Measurements from ENCODE around the gene FCN1.

The FCN1 gene

DNA sequence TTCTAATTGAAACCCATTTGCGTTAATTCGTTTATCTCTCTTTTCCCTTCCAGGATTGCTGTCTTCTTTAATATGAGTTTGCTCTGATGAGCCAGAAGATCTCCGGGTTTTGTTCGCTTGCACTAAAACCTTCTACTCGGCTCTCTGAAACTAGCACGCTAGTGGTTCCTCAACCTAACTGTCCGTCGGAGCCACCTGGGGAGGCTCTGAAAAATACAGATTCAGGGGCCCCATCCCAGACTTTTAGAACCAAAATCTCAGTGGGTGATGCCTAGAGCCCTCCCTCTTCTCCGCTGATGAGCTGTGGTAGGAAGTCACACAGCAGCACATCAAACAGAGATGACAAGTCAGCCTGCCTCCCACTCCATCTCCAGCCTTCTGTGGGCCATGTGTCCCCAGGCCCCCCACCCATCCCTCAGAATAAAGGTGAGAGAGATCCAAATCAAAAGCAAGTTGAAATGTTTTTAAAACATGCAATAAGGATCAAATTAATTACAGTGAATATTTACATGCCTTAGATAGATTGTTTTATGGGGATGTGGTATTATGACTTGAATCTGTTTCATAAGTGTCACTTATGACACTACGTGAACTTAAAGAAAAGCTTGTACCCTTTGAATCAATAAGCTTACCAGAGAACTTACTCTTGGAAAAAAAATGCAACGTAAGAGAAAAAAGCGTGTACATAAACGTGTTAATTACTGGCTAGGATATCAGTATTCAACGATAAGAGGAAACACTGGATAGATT, 20.7 kb downstream of the FCN1 start:
- no peaks in the 10 kb centered on the region for H3K79me2 ChIP-seq (ENCODE audit: control insufficient read depth, insufficient read depth, low read length, unreplicated experiment)
- H3K27me3 ChIP-seq (ENCODE audit: insufficient read depth, low read length) = peaks cover 21% of the 10 kb centered on the region
- H3K4me3 ChIP-seq (ENCODE audit: low read depth, low read length) = 0 out of 2 replicates have a peak overlapping the region, but pooled peaks have one; percentile 53
- no peaks in the 10 kb centered on the region for H3K36me3 ChIP-seq (ENCODE audit: insufficient read depth, low read length)
- H3K27ac ChIP-seq (ENCODE audit: low read depth, low read length) = peak overlapping the region; percentile 70
- H2AFZ ChIP-seq (ENCODE audit: low read length, unreplicated experiment) = no peak overlapping the region
- H3K4me1 ChIP-seq (ENCODE audit: control insufficient read depth, insufficient read depth, low read length, unreplicated experiment) = peaks cover 22% of the 10 kb centered on the region

DNA sequence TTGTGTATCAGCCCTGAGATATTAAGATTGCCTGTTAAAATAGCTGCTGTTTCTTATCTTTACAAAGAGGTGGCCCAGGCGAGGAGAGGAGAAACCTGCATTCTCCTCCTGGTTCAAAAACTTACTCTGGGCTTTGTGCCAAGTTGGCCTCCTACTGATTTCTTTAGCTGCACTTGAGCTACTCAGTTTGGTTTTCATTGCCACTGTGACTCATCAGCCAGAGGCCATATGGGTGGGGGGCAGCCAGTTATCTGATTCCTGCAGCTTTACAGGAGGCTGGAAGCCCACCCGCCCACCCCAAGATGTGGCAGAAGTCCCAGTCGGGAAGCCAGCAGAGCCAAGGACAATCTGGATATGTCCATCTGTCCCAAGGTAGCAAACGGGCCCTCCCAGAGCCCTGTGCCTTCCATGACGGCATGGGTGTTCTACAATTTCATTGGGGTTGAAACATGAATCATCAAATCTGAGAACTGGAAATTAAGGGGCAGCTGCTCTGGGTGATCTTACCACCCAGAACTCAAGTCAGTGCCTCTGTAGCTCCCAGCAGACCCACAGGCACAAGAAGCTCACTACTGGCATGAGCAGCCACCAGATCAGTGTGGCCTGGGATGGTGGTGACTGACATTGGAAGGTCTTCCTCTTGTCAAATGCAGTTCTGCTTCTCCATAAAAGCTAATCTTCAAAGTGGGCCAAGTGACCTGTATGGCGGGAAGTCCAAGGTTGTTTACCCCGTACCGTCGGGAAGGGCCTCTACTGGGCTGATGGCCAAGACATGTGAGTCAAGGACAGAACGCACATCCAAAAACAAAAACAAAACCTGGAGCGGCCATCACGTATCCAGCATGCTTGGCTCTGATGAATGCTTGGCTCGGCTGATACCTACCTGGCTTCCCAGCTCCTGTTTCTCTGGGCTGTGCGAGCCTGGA, 21.5 kb downstream of the FCN1 start:
- Histone ChIP-seq H3K27me3 (ENCODE audit: insufficient read depth, low read length) (peaks cover 20% of the 10 kb centered on the region), H3K27ac (ENCODE audit: low read depth, low read length) (peak overlapping the region; percentile 70), H3K79me2 (ENCODE audit: control insufficient read depth, insufficient read depth, low read length, unreplicated experiment) (no peaks in the 10 kb centered on the region), H2AFZ (ENCODE audit: low read length, unreplicated experiment) (no peak overlapping the region), H3K36me3 (ENCODE audit: insufficient read depth, low read length) (no peaks in the 10 kb centered on the region), H3K4me3 (ENCODE audit: low read depth, low read length) (peak overlapping the region; percentile 53), H3K4me1 (ENCODE audit: control insufficient read depth, insufficient read depth, low read length, unreplicated experiment) (peaks cover 22% of the 10 kb centered on the region)

GRCh38 chr9:134895567-134895907, 22.2 kb downstream of the FCN1 start:
- Histone ChIP-seq H3K4me3 (ENCODE audit: low read depth, low read length) (peak overlapping the region; percentile 39; the same call in 1 of the 2 replicates), H2AFZ (ENCODE audit: low read length, unreplicated experiment) (no peak overlapping the region), H3K4me1 (ENCODE audit: control insufficient read depth, insufficient read depth, low read length, unreplicated experiment) (peaks cover 22% of the 10 kb centered on the region), H3K27me3 (ENCODE audit: insufficient read depth, low read length) (peaks cover 20% of the 10 kb centered on the region), H3K79me2 (ENCODE audit: control insufficient read depth, insufficient read depth, low read length, unreplicated experiment) (no peaks in the 10 kb centered on the region), H3K36me3 (ENCODE audit: insufficient read depth, low read length) (no peaks in the 10 kb centered on the region), H3K27ac (ENCODE audit: low read depth, low read length) (peak overlapping the region; percentile 36)

GRCh38 chr9:134895097-134895496, 22.6 kb downstream of the FCN1 start:
- Histone ChIP-seq H3K79me2 (ENCODE audit: control insufficient read depth, insufficient read depth, low read length, unreplicated experiment) (no peaks in the 10 kb centered on the region), H3K27ac (ENCODE audit: low read depth, low read length) (peak overlapping the region; percentile 36), H3K36me3 (ENCODE audit: insufficient read depth, low read length) (no peaks in the 10 kb centered on the region), H3K4me3 (ENCODE audit: low read depth, low read length) (no peak overlapping the region), H3K4me1 (ENCODE audit: control insufficient read depth, insufficient read depth, low read length, unreplicated experiment) (peaks cover 22% of the 10 kb centered on the region), H3K27me3 (ENCODE audit: insufficient read depth, low read length) (peaks cover 20% of the 10 kb centered on the region), H2AFZ (ENCODE audit: low read length, unreplicated experiment) (no peak overlapping the region)

DNA sequence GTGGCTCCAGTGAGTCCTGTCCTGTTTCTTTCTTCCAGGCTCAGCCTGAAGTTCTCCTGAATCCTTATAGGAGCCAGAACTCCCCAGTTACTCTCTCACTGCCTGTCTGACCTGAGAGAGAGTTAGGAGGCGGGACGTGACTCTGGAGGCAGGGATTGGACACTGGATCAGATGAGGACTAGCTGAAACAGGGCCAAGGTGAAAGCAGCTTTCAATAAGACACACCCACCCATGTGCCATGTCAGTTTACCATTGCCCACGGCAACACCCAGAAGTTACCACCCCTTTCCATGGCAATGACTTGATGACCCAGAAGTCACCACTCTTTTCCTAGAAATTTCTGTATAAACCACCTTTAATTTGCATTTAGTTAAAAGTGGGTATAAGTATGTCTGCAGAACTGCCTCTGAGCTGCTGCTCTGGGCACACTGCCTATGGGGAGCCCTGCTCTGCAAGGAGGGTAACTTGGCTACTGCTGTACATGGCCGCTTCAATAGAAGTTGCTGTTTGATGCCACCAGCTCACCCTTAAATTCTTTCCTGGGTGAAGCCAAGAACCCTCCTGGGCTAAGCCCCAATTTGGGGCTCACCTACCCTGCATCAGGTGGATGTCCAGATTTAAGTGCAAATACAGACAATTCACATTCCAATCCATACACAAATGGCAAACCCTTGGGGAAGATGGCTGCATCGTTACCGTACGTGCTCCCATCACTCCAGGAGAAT, 23.4 kb downstream of the FCN1 start:
- Histone ChIP-seq H3K27ac (ENCODE audit: low read depth, low read length) (no peak overlapping the region), H3K36me3 (ENCODE audit: insufficient read depth, low read length) (no peaks in the 10 kb centered on the region), H3K4me1 (ENCODE audit: control insufficient read depth, insufficient read depth, low read length, unreplicated experiment) (peaks cover 22% of the 10 kb centered on the region), H3K27me3 (ENCODE audit: insufficient read depth, low read length) (peaks cover 20% of the 10 kb centered on the region), H3K4me3 (ENCODE audit: low read depth, low read length) (no peak overlapping the region), H2AFZ (ENCODE audit: low read length, unreplicated experiment) (no peak overlapping the region), H3K79me2 (ENCODE audit: control insufficient read depth, insufficient read depth, low read length, unreplicated experiment) (no peaks in the 10 kb centered on the region)

DNA sequence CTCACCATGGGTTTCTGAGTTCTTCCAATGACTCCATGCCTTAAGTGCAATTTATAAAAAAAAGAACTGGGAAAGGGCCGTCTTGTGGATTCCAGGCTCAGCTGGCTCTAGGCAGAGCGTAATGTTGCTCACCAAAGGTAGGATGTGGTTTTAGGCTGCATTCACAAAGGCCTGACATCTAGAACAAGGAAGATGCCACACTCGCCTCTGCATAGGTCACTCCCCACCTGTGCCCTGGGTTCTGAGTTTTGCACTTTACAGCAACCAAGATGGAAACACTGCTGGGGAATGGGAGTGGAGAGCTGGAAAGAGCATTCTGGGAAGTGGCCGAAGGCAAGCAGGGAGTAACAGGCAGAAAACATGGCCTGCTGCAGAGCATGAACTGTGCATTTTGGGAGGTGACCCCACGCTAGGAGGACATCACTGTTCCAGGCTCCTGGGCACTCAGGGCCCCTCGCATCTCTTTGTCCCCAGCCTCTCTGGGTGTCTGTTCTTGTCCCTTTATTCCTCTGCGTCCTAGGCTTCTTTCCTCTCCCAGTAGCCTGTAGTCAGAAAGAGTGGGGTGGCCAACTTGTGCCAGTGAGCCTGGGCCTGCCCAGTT, 24.8 kb downstream of the FCN1 start:
- H3K27me3 ChIP-seq (ENCODE audit: insufficient read depth, low read length) = peaks cover 8% of the 10 kb centered on the region; the same call in 1 of the 2 replicates
- no peak overlapping the region for H3K4me3 ChIP-seq (ENCODE audit: low read depth, low read length)
- peaks cover 22% of the 10 kb centered on the region for H3K4me1 ChIP-seq (ENCODE audit: control insufficient read depth, insufficient read depth, low read length, unreplicated experiment)
- H3K79me2 ChIP-seq (ENCODE audit: control insufficient read depth, insufficient read depth, low read length, unreplicated experiment) = no peaks in the 10 kb centered on the region
- no peak overlapping the region for H2AFZ ChIP-seq (ENCODE audit: low read length, unreplicated experiment)
- no peak overlapping the region for H3K27ac ChIP-seq (ENCODE audit: low read depth, low read length)
- H3K36me3 ChIP-seq (ENCODE audit: insufficient read depth, low read length) = no peaks in the 10 kb centered on the region

DNA sequence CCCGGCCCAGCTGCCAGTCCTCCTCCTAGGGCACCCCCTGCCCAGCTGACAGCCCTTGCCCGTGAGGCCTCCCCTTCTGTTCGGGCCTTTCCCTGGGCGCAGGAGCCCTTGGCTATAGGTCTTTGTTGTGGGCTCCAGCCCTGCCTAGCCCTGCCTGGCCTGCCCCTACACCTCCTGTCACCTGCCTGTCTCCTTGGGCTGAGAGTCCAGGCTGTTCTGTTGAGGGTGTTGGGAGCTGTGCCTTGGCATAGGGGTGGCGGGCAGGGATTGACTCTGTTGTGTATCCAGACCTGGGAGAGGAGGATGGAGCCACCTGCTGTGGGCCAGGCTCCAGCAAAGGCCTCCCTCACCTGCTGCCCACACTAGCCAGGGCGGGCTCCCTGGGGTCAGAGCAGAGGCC, 25.5 kb downstream of the FCN1 start:
- Histone ChIP-seq H3K79me2 (ENCODE audit: control insufficient read depth, insufficient read depth, low read length, unreplicated experiment) (no peaks in the 10 kb centered on the region), H3K36me3 (ENCODE audit: insufficient read depth, low read length) (no peaks in the 10 kb centered on the region), H3K27me3 (ENCODE audit: insufficient read depth, low read length) (peaks cover 7% of the 10 kb centered on the region), H2AFZ (ENCODE audit: low read length, unreplicated experiment) (no peak overlapping the region), H3K4me1 (ENCODE audit: control insufficient read depth, insufficient read depth, low read length, unreplicated experiment) (peaks cover 22% of the 10 kb centered on the region), H3K4me3 (ENCODE audit: low read depth, low read length) (no peak overlapping the region), H3K27ac (ENCODE audit: low read depth, low read length) (no peak overlapping the region)

DNA sequence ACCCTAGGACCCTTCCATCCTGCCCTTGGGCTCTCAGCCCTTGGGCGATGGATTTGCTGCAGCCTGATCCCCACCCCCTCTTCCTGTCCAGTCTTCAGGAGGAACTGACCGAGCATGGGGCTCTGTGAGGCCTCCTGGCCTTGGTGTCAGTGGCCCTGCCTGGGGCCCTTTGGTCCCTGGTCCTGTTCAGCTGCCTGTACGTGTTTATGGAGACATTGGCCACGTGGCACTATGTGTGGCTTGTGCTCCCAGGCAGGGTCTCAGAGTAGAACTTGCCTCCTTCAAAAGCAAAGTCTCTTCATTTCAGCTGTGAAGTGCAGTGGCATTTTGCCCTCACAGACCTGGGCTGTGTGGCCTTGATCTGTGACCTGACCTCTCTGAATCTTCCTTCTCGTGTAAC, 26.0 kb downstream of the FCN1 start:
- H3K79me2 ChIP-seq (ENCODE audit: control insufficient read depth, insufficient read depth, low read length, unreplicated experiment) = no peaks in the 10 kb centered on the region
- H3K27ac ChIP-seq (ENCODE audit: low read depth, low read length) = no peak overlapping the region
- H3K4me1 ChIP-seq (ENCODE audit: control insufficient read depth, insufficient read depth, low read length, unreplicated experiment) = peaks cover 18% of the 10 kb centered on the region
- H2AFZ ChIP-seq (ENCODE audit: low read length, unreplicated experiment) = no peak overlapping the region
- no peak overlapping the region for H3K4me3 ChIP-seq (ENCODE audit: low read depth, low read length)
- H3K36me3 ChIP-seq (ENCODE audit: insufficient read depth, low read length) = no peaks in the 10 kb centered on the region
- peaks cover 11% of the 10 kb centered on the region; the same call in 1 of the 2 replicates for H3K27me3 ChIP-seq (ENCODE audit: insufficient read depth, low read length)

- Histone ChIP-seq H3K79me2 (ENCODE audit: control insufficient read depth, insufficient read depth, low read length, unreplicated experiment) (no peaks in the 10 kb centered on the region), H3K4me3 (ENCODE audit: low read depth, low read length) (no peak overlapping the region), H3K27ac (ENCODE audit: low read depth, low read length) (no peak overlapping the region), H3K36me3 (ENCODE audit: insufficient read depth, low read length) (no peaks in the 10 kb centered on the region), H2AFZ (ENCODE audit: low read length, unreplicated experiment) (no peak overlapping the region), H3K27me3 (ENCODE audit: insufficient read depth, low read length) (peaks cover 12% of the 10 kb centered on the region; the same call in 1 of the 2 replicates), H3K4me1 (ENCODE audit: control insufficient read depth, insufficient read depth, low read length, unreplicated experiment) (peaks cover 12% of the 10 kb centered on the region)
These were observed 26.7 kb downstream of the FCN1 start for GRCh38 chr9:134891053-134891452.

DNA sequence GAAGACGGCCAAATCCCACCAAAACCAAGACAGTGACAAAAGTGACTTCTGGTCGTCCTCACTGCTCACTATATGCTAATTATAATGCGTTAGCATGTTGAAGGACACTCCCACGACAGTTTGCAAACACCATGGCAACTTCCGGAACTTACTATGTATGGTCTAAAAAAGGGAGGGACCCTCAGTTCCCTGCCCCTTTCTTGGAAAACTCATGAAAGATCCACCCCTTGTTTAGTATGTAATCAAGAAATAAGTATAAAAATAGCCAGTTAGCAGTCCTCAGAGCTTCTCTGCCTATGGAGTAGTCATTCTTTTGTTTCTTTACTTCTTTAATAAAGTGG, 27.6 kb downstream of the FCN1 start:
- H3K36me3 ChIP-seq (ENCODE audit: insufficient read depth, low read length) = no peaks in the 10 kb centered on the region
- H3K27me3 ChIP-seq (ENCODE audit: insufficient read depth, low read length) = peaks cover 12% of the 10 kb centered on the region; the same call in 1 of the 2 replicates
- H3K4me1 ChIP-seq (ENCODE audit: control insufficient read depth, insufficient read depth, low read length, unreplicated experiment) = peaks cover 5% of the 10 kb centered on the region
- no peak overlapping the region for H3K27ac ChIP-seq (ENCODE audit: low read depth, low read length)
- no peak overlapping the region for H3K4me3 ChIP-seq (ENCODE audit: low read depth, low read length)
- H3K79me2 ChIP-seq (ENCODE audit: control insufficient read depth, insufficient read depth, low read length, unreplicated experiment) = no peaks in the 10 kb centered on the region
- no peak overlapping the region for H2AFZ ChIP-seq (ENCODE audit: low read length, unreplicated experiment)

All from ACC112 (cell line).